HG02798 (cell line): ENCODE measurements around the gene CLBA1.

Experiments used
- ATAC-seq: cut with Tn5 transposase; IDR thresholded peaks from one replicate; pipeline ENCODE4 v1.9.1; 2021; ENCODE audit warnings: mild to moderate bottlenecking; ENCODE audit not compliant: unreplicated experiment, poor library complexity

The CLBA1 gene

DNA sequence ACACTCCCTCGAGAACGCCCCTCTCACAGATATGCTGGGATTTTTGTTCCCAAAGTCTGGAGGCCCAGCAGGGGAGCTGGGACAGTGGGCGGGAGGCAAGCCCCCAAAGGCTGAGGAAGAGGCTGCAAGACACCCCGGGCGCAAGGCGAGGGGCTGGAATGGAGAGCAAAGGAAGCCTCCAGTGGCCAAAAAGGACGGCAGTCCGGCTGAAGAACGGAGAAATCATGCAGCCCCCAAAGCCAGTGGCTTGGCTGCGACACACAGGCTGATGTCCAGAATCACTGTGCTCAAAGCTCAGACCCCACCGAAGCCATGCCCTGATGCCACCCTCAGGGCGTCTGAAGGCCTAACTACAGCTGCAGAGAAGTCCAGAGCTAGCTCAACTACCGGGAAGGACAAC lies 10.9 kb downstream of the CLBA1 start:
- no peak for ATAC-seq

DNA sequence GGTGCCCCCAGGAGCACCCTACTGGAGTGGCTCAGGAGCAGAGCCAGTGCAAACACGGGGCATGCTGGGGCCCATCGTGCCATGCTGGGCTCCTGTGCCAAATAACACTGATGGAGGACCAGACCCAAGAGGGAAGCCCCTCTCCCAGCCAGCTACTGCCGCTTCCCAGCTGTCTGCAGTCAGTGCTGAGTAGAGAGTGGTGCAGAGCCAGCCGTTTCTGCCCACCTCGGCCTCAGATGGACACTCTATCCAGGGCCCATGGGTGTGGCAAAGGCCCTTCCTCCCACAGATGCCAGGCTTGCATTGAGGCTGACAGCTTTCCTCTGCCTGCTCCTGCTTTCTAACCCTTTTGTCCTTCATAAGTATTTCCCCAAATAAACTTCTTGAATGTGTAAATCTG lies 13.2 kb downstream of the CLBA1 start:
- ATAC-seq: no peak

DNA sequence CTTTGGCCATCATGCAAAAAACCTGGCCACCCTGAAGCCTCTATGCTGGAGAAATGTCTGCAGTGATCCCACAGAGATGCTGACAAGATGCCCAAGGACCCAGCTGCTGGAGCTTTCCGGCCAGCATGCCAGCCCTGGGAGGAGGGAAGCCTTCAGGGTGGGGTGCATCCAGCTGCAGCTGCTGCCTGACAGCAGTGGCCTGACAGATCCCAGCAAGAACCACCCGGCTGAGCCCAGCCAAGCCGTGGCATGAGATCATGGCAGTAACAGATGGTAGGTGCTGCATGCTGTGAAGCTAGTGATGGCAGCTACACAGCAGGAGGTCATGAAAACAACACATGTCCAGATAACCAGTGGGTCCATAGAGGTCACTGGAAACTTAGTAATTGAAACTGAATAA lies 13.8 kb downstream of the CLBA1 start:
- no peak for ATAC-seq

DNA sequence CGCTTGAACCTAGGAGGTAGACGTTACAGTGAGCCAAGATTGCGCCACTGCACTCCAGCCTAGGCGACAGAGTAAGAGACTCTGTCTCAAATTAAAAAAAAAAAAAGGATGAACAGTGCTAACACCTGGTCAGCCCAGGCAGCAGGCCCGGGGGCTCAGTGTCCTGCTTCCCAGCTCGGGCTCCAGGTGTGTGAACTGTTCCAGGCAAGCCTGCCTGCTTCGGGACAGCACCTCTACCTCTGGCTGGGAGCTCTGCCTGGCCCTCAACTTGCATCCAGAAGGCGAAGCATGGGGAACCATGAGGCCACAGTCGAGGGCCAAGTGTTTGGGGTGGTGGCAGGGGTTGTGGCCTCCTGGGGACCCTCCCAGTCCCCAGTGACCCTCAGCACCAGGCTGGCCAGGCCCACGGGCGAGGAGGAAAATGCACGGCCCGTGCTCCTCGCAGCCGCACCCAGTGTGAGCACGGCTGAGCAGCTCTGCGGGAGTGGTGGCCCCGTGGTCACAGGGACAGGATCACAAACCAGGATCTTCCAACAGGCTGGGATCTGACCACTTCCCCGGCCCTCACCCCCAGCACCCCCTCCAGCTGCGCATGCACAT lies 19.8 kb downstream of the CLBA1 start:
- no peak for ATAC-seq

DNA sequence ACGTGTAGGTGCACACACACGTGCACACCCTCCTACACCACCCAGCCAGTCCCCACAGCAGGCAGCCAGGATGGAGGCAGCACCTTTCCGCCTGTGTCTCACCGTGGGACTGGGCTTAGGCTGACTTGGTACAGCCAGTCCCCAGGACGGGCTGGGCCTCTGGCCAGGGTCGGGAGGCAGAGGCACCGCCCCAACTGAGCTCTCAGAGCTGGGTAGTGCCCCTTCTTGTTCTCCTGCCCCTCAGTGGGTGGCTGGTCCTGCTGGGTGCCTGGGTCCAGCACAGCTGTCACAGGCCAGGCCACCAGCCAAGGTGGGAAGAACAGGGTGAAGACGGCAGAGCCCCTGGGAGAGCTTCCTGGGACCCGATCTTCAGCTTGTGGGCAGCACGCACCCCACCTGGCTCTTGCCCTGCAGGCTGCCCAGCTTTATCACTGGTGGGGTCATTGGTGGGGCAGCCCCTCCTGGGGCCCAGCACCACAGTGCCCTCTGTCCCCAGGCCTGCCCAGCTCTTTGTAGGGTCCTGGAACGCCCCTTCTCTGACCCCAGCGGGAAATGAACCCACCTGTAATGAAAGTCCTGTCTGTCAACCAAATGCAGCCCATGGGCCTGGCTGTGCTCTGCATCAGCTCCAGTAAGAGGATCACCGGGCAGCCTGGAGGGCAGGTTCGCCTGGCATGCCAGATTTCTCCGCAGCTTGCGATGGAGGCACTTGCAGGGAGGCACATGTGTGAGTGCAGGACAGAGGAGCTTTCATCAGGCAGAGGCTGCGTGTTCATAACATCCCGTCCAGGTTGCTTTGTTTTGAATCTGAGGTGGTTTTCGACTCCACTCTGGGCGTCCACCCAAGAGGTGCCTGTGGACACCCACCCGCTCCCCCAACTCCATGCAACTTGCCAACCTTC lies 20.6 kb downstream of the CLBA1 start:
- no peak for ATAC-seq

DNA sequence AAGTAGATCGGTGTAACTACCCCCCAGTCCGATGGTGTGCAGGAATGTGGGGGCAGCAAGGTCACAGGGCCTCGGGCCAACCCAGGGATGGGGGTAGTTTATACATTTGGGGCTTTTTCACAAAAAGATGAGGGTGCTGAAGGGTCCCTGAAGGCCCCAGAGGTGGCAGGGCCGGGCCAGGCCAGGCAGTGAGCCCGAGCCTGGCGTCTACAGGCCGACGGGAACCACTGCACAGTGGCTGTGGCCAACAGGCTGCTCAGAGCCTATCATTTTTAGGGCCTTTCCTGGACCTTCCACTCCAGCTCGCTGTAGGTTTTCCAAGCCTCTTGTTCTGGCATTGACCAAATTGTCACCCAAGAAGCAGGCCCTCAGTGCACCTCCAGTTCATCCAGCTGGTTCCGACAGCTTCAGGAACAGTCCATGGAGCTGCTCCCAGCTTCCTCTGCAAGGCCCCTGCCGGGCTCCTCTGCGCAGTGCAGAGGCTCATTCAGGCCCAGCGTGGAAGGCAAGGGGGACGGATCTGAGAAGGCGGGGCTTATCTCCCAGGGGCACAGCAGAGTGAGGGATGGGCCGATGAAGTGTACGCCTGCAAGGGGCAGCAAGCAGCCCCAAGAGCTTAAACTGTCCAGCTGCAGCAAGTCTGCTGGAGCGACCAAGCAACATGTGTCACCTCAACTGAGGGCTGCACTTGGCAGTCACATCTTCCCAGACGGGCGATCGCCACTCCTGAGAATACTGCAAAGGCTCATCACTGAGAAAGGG lies 21.4 kb downstream of the CLBA1 start:
- ATAC-seq: no peak

DNA sequence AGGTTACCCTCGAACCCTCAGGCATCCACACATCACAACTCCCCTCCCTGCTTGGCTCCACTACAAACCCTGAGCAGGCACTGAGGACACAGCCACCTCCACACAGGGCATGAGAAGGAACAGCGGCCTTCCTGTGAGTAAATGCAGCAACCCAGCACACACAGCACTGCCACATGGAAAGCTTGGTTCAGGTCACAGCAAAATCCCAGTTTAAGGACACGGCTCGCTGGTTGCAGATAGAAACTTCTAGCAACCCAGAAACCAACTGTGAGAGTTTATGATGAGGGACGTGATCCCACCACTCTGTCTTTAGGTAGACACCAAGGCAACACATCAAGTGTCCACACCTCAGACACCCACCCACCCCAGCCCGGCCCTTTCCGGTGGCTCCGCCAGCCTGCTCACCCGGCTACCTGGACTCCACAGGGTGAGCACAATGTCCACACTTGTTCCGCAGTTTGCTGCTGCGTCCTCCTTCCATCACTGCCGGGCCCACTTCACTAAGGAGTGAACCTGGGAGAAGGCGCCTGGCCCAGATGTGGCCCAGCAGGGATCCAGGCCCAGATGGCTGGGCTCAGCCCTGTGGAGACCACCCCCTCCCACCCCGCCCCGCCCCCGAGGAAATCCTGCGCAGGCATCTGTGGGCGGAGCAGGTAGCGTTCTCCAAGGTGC lies 22.1 kb downstream of the CLBA1 start:
- no peak for ATAC-seq

DNA sequence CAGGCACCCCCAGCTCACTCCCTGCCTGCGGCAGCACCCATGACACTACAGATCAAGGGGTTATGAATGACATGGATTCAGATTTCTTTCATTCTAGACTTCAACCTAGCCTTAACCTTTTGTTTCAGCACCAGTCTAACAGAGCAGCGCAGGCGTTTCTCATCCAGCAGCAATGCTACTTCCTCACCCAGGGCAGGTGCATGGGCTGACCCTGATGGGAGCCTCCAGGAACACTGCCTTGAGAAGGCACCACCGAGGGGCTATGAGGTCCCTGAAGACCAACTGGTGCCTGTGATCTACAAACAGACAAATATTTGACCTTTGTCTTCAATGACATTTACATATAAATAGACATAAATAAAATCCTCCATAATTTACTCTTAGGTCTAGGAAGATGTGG lies 24.5 kb downstream of the CLBA1 start:
- no peak for ATAC-seq

DNA sequence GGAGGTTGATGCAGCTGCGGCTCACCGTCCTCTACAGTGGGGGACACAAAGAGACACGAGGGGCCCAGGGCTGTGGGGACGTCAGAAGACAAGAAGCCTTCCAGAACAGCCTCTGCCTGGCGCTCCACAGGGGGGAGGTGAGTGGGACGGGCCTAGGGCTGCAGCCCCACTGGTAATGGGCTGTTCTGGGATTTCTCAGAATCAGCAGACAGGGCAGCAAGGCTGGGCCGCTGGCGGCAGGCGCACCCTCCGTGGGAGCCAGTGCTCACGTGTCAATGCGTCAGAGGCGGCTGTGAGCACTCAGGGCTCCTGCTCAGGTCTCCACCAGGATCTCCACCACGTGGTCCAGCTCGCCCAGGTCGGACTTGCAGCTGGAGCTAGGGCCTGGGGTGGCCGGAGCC lies 25.3 kb downstream of the CLBA1 start:
- ATAC-seq: no peak

DNA sequence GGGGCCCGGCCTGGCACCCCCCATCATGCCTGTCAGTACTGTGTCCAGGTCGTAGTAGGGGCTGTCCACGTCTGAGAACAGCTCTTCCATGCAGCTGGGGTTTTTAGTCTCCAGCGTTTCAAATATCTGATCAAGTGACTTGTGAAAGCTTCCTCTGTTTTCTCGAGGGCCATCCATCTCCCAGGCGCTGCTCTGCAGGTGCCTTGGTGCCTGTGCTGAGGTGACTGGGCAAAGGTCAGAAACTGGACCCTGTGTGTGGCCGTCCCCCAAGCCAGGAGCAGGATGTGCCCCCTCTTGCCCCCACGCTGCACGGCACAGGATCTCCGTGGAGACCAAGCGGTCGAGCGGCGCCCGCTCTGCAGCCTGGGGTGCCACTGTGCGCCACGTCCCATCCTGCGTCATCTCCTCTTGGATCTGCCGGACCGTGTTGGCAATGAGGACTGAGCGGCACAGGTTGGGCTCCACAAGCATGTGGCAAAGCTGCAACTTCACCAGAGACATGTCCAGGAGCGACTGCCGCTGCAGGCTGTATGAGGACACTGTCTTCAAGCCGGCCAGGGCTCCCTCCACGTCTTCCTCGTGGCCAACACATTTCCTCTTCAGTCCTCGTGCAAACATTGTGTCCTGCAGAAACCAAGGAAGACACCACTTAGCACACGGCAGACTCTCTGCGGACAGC lies 25.9 kb downstream of the CLBA1 start:
- ATAC-seq: no peak

DNA sequence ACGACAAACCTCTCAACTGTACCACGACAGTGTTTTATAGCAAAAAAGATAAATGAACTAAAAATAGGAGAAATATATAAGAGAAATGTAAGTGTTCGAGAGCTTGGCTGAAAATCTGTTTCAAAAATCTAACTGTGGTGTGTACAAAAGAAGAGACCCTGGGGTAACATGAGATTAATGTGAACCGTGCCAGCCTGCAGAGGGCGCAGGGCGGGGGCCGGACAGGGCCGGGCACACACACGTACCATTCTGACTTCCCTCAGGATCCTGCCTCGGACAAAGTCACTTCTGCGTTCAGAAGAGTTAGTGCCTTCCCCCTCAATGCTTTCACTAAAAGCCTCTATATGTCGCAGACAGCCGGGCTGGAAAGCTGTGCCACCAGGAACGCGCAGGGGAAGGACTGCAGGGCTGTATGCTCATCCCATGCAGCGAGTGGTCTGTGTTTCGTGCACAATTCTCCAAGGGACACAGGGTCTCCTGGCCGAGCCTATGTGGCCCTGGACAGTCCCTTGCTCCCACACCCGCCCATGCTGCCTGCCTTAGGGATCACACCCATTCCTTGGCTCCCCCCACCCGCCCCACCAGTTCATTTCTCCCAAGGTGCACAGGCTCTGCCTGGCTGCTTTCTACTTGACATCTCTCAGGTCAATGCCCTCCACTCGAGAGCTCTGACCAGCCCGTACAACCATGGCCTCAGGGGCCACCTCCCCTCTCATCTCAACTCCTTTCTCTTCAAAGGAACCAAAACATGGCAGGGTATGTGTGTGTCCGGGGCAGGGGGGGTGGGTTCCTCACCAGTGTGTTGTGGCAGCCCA lies 26.8 kb downstream of the CLBA1 start:
- ATAC-seq: no peak

DNA sequence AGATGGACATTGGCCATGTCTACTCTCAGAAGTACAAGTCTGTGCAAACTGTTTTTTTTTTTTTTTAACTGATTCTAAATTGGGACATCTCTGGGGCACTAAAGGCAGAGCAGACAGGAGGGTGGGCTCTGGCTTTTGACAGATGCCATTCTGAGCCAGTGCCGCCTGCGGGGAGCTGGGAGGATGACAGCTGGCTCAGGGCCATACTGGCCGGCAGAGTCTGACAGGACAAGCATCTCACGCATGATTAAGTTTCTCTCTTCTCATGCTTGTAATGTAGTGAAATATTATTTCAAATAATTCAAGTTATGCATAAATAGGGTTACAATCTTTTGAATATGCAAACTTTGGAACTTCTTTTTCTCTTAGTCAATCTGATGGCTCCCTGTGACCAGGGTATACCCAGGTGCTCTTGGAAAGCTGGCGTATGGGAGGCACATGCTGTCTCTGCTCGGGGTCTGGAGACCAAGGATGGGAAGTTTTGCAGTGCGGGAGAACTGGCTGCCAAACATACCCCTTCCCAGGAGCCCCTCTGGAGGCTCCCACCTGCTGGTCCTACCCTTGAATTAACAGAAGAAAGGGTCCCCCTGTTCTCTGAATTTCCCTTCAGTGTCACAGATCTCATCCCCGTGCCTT lies 27.7 kb downstream of the CLBA1 start:
- no peak for ATAC-seq

DNA sequence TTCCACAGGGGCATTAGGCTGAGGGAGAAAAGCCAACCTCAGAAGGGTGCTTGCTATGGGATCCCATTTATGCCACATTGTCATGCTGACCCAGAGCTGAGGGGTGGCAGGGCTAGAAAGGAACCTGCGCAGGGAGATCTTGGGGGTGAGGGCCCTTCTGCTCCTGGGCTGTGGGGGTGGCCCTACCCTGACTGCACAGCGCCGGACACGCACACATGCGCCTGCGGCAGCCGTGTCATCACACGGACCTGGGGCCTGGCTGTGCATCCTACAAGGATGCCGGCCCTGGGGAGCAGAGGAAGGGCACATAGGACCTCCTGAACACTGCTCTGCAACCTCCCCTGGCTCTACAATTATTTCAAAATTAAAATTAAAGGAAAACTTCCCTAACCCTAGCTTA lies 28.4 kb downstream of the CLBA1 start:
- no peak for ATAC-seq

DNA sequence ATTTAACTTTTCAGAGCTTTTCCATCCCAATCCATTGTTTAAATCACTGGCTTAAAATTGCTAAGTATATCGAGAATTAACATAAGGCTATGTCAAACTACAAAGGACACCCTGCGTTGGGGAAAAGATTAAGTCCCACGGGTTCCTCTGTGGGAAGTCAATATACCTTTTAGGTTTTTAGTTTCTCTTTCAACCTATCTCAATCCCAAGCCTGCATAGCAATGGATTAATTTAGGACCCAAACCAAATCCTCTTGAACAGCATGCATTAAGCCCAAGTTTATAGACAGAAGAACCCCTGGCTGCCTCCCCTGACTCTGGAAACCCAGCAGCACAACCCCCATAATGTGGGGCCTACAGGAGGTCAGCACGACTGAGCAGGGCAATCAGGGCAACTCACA lies 29.0 kb downstream of the CLBA1 start:
- no peak for ATAC-seq

DNA sequence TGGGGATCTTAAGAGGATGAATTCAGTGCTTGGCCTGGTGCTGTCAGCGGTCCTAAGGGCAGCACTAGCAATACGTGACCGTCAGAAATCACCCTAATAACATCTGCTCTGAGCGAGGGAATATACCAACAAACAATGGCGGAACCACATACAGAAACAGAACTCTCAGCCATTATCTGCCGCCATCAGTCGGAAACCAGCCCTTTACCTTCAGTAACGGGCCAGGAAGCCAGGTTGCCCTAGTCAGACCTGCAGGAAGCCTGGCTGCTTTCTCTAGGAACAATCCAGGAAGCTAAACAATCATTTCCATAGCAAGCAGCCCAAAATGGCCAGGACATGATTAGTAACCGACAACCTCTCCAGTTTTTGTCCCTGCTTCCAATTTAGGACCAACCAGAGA lies 29.7 kb downstream of the CLBA1 start:
- ATAC-seq: no peak

DNA sequence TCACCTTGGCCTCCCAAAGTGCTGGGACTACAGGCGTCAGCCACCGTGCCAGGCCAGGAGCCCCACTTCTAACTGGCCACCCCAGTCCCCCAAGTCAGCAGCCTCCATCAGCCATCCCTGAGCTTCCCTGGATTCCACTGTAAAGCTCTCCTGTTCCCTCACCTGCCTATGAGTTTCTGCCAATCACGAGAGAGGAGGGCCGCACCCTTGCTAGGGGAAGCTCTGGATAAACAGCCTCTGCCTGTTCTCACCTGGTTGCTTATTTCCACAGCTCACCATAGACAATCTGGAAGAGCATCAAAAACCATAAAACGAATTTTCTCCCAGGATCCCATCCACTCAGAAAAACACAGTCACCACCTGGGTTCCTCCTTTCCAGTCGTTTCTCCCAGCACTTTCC lies 30.3 kb downstream of the CLBA1 start:
- ATAC-seq: no peak

DNA sequence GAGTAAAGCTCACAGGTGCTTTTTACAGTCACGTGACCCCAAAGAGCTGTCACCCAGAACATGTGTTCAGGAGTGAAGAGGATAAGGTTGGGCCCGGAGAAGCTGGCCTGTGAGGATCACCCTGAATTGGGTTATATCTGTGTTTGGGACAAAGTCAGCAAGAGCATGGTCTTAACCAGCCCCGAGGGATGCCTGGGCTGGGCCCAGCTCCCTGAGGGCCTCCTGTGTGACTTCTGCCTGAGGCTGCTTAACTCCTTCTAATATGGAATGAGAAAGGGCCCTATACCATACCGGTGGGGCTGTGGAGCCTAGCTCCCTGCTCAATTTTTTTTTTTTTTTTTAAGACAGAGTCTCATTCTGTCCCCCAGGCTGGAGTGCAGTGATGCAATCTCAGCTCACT lies 32.8 kb downstream of the CLBA1 start:
- no peak for ATAC-seq

DNA sequence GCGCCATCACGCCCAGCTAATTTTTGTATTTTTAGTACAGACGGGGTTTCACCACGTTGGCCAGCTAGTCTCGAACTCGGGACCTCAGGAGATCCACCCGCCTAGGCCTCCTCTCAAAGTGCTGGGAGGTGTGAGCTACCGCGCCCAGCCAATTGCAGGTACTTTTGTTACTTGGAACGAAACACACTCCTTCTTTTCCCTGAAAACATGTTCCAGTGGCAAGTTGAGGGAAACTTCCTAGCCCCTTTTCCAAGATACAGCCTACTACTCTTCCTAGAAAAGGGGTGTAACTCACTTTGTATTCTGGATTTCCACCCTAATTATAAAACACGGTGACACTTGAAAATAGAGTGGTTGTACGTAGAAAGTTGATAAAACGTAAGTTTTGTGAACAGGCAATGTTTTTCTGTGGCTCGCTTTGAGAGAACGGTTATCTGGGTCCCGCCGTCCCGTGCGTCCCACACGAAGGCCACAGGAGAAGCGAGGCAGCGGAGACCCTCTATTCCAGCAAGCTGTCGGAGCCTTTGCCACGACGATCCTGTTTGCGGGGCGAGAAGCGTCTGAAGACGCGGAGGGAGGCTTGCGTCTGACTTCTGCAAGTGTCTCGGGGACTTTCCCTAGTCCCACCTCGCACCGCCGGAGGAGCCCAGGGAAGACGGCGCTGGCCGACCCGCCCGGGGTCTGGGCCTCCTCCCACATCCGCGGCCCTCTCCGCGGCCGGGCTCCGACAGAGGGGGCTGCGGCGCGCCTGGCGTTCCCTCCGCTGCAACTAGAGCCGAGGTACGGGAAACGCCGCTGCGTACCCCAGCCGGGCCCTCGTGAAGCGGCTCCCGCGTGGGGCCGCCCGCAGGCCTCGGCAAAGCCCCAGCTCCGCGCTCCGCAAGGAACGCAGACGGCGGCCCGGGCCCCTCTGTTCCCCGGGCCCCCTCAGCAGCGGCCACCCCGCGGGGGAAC lies 34.5 kb downstream of the CLBA1 start:
- peak; percentile 21 for ATAC-seq
